Thyroid gland (tissue), 4 donors: ENCODE data around the gene ANKRD52. TPM values are rescaled to one million over a fixed set of nuclear protein-coding genes. Genes with fewer than 3 reads are reported as not detected.

Experiments used
- DNase-seq, 2 donors: peaks; one replicate each; pipeline ENCODE4 v3.0.0-alpha.2; 2019
- H3K27ac ChIP-seq, 3 donors: fragments of 200-600 bp; sonication (generic); 1 replicate in 2 of 3; 2 replicates in 1 of 3; pipeline ENCODE4 v1.5.1; 2016 to 2019; ENCODE audit warnings: mild to moderate bottlenecking in 1 of 3, moderate library complexity in 1 of 3
- H3K27me3 ChIP-seq: fragments of 200-600 bp; sonication (generic); one replicate; pipeline ENCODE4 v1.5.1; 2019
- H3K36me3 ChIP-seq, 2 donors: fragments of 200-600 bp; sonication (generic); one replicate each; pipeline ENCODE4 v1.5.1; 2016 to 2019
- H3K4me1 ChIP-seq, 2 donors: fragments of 200-600 bp; sonication (generic); one replicate each; pipeline ENCODE4 v1.5.1; 2017 to 2019
- H3K4me3 ChIP-seq, 3 donors: fragments of 200-600 bp; sonication (generic); replicated peaks in 1 of 3; 1 replicate in 2 of 3; 2 replicates in 1 of 3; pipeline ENCODE4 v1.5.1; 2016; ENCODE audit warnings: mild to moderate bottlenecking in 1 of 3
- H3K9me3 ChIP-seq: fragments of 200-600 bp; sonication (generic); one replicate; pipeline ENCODE4 v1.5.1; 2017
- CTCF ChIP-seq, 6 experiments: fragments of 200-600 bp in 3 of 6; fragments of 450-650 bp in 3 of 6; sonication (generic) in 3 of 6; IDR thresholded peaks; one replicate each; pipeline ENCODE4 v1.5.1; 2016 to 2019; ENCODE audit warnings: antibody characterized with exemption in 6 of 6, mild to moderate bottlenecking in 2 of 6, inconsistent platforms in 1 of 6, moderate library complexity in 1 of 6
- POLR2A ChIP-seq, 2 donors: fragments of 450-650 bp; IDR thresholded peaks; one replicate each; pipeline ENCODE4 v1.6.1; 2017; ENCODE audit warnings: antibody characterized with exemption in 2 of 2, mild to moderate bottlenecking in 2 of 2, moderate library complexity in 1 of 2
- WGBS, 2 donors: methylation state at CpG; one replicate each; pipeline ENCODE4 v1.1.5; 2017; 5-methylcytosine and 5-hydroxymethylcytosine counted together
- intact Hi-C: fragments of 100-400 bp; cut with DNase I; formaldehyde crosslinking; loops from one replicate; pipeline ENCODE4 v1.15.1; 2023
- total RNA-seq, 4 donors: library from RNA; depleted of rRNA; stranded (reverse); fragments of >200 nt; gene quantifications; one replicate each; pipeline ENCODE4 v1.2.3, GENCODE V29; 2016

ANKRD52 gene
- 10 to 100 TPM; 15.9 to 22.3 (median 18.3) TPM for total RNA-seq

- H3K36me3 ChIP-seq, result peaks cover 24 to 26% of the 10 kb centered on the region in 2 donors
- H3K27ac ChIP-seq, result peak within 1 kb of the TSS; percentile 77 to 86 (median 83)
- intact Hi-C loops, result no loop called here
- no peaks in the 10 kb centered on the region for H3K27me3 ChIP-seq
- H3K4me1 ChIP-seq, result peaks cover 10 to 20% of the 10 kb centered on the region in 2 donors
- DNase-seq, result peak; percentile 73 to 75
- 0 to 2% methylated on average over 13 to 15 of the region's 78 CpGs for WGBS, 2 donors
- no peaks in the 10 kb centered on the region for H3K9me3 ChIP-seq
- peak within 1 kb of the TSS; percentile 67 to 92 (median 78) for H3K4me3 ChIP-seq
- TF ChIP-seq POLR2A (IDR thresholded peaks at IDR 0.05) (peak in 1 of 2 donors; percentile 65), CTCF (IDR thresholded peaks at IDR 0.05) (peak in 4 of 6 experiments; percentile 50 to 94 (median 86))
These were observed at the start of gene ANKRD52 for GRCh38 chr12:56258068-56258819. Gene ANKRD52 (minus strand): TSS chr12:56258384. CDS start chr12:56258269, 115 bp downstream.

- intact Hi-C loops, result no loop called here
- peaks cover 12 to 15% of the 10 kb centered on the region in 2 donors for H3K36me3 ChIP-seq
These were observed 49.2 kb upstream of the ANKRD52 start for GRCh38 chr12:56307221-56307965.

GRCh38 chr12:56304872-56305590 lies 46.8 kb upstream of the ANKRD52 start:
- DNase-seq, result no peak
- Histone ChIP-seq H3K27ac (no peak overlapping the region), H3K4me3 (no peak overlapping the region), H3K27me3 (no peaks in the 10 kb centered on the region), H3K4me1 (peaks cover 20 to 23% of the 10 kb centered on the region in 2 donors), H3K36me3 (peaks cover 4 to 9% of the 10 kb centered on the region in 2 donors), H3K9me3 (no peaks in the 10 kb centered on the region)
- TF ChIP-seq POLR2A (IDR thresholded peaks at IDR 0.05) (no peak), CTCF (IDR thresholded peaks at IDR 0.05) (no peak)
- 92 to 93% methylated on average over 8 of the region's 8 CpGs for WGBS, 2 donors
- intact Hi-C loops, result no loop called here

More at GRCh38 chr12:56307221-56307965, 49.2 kb upstream of the ANKRD52 start:
- no peak overlapping the region for H3K4me3 ChIP-seq
- WGBS, 2 donors, result 90 to 94% methylated on average over 7 of the region's 7 CpGs
- no peak for TF ChIP-seq CTCF (IDR thresholded peaks at IDR 0.05)
- TF ChIP-seq POLR2A (IDR thresholded peaks at IDR 0.05), result no peak
- peaks cover 5 to 7% of the 10 kb centered on the region in 2 donors for H3K4me1 ChIP-seq
- H3K27me3 ChIP-seq, result no peaks in the 10 kb centered on the region
- peak in 1 of 2 donors; percentile 18 for DNase-seq
- H3K9me3 ChIP-seq, result no peaks in the 10 kb centered on the region
- no peak overlapping the region for H3K27ac ChIP-seq

GRCh38 chr12:56304276-56304675 lies 46.1 kb upstream of the ANKRD52 start:
- Histone ChIP-seq H3K9me3 (no peaks in the 10 kb centered on the region), H3K36me3 (peaks cover 4 to 8% of the 10 kb centered on the region in 2 donors), H3K4me3 (no peak overlapping the region), H3K27me3 (no peaks in the 10 kb centered on the region), H3K4me1 (peaks cover 21 to 23% of the 10 kb centered on the region in 2 donors), H3K27ac (no peak overlapping the region)
- DNase-seq, result no peak
- WGBS, 2 donors, result 96 to 97% methylated on average over 3 of the region's 3 CpGs
- intact Hi-C loops, result no loop called here
- no peak for TF ChIP-seq POLR2A (IDR thresholded peaks at IDR 0.05)
- no peak for TF ChIP-seq CTCF (IDR thresholded peaks at IDR 0.05)
